K562 (cell line): ENCODE results near the gene ABCC6. TPM values are rescaled to one million over a fixed set of nuclear protein-coding genes. Genes with fewer than 3 reads are reported as not detected.
A peak's percentile ranks its signal among the peaks of the same experiment; 100 is the strongest.

ENCODE experiments used
- ATAC-seq: fragments of 200-7000 bp; cut with Tn5 transposase; 3 replicates; pipeline ENCODE4 v1.9.1; 2020; ENCODE audit warnings: moderate library complexity
- BruUV-seq: library from RNA; stranded (reverse); fragments of 400-500 nt; replicated peaks from 2 replicates; lab custom pipeline; 2021; lab: Mats Ljungman, UMichigan
- CTCF ChIA-PET: fragments of 300-600 bp; formaldehyde crosslinking; extraction: SDS; loops from one replicate; lab custom pipeline; 2021; ENCODE audit warnings: low intra/inter-chr PET ratio; lab: Yijun Ruan, JAX
- POLR2A ChIA-PET: fragments of 300-600, 350-650 bp; sonication (Branson Sonifier 250); formaldehyde crosslinking; extraction: SDS; loops from one replicate; lab custom pipeline; 2021; ENCODE audit warnings: antibody characterized with exemption, inconsistent platforms; lab: Yijun Ruan, JAX
- DNase-seq, 4 experiments: peaks; one replicate each; pipeline versions ENCODE4 v3.0.0 to v3.0.0-alpha.2; 2011 to 2018; ENCODE audit warnings: low spot score in 3 of 4, mixed read lengths in 3 of 4; ENCODE audit errors: extremely low read depth in 1 of 4
- FAIRE-seq: peaks from 2 replicates; lab custom pipeline; 2011; peaks lifted over from hg19 to GRCh38; lab: Jason Lieb, UNC
- H2AFZ ChIP-seq: 2 replicates; pipeline ENCODE4 v1.6.0; 2011; ENCODE audit warnings: low read depth, low read length, control low read depth, inconsistent platforms
- H3K27ac ChIP-seq: fragments of 200-600 bp; 3 replicates; pipeline ENCODE4 v1.8.0; 2011; ENCODE audit warnings: low read depth, mild to moderate bottlenecking, control low read depth, inconsistent platforms, low read length, moderate library complexity, mixed read lengths; ENCODE audit errors: extremely low read depth
- H3K27me3 ChIP-seq, 2 experiments: fragments of 300-600 bp in 1 of 2; 2 replicates in 1 of 2; 3 replicates in 1 of 2; pipeline versions ENCODE4 v1.6.0 to v1.8.0; 2011; ENCODE audit warnings: inconsistent platforms in 2 of 2, low read length in 2 of 2, mild to moderate bottlenecking in 1 of 2, mixed read lengths in 1 of 2, moderate library complexity in 1 of 2; ENCODE audit not compliant: control insufficient read depth in 2 of 2, insufficient read depth in 2 of 2
- H3K36me3 ChIP-seq: fragments of 300-600 bp; 3 replicates; pipeline ENCODE4 v1.8.0; 2011; ENCODE audit warnings: mild to moderate bottlenecking, low read length, inconsistent platforms; ENCODE audit not compliant: control insufficient read depth, insufficient read depth
- H3K4me1 ChIP-seq, 2 experiments: fragments of 200-600 bp in 1 of 2; replicated peaks in 1 of 2; 2 replicates in 1 of 2; 3 replicates in 1 of 2; pipeline versions ENCODE4 v1.5.1 to v1.8.0; 2011; ENCODE audit warnings: inconsistent platforms in 2 of 2, low read length in 2 of 2, mild to moderate bottlenecking in 1 of 2, mixed read lengths in 1 of 2, moderate library complexity in 1 of 2; ENCODE audit not compliant: control insufficient read depth in 2 of 2, insufficient read depth in 2 of 2
- H3K4me2 ChIP-seq: 2 replicates; pipeline ENCODE4 v1.6.1; 2011; ENCODE audit warnings: low read length, control low read depth, inconsistent platforms, mixed read lengths; ENCODE audit not compliant: insufficient read depth
- H3K4me3 ChIP-seq: fragments of 200-600 bp; sonication (generic), shearing (Covaris generic); 2 replicates; pipeline ENCODE4 v1.5.1; 2016; ENCODE audit warnings: control low read depth, inconsistent platforms
- H3K79me2 ChIP-seq: fragments of 200-600 bp; 3 replicates; pipeline ENCODE4 v1.8.0; 2011; ENCODE audit warnings: low read length, inconsistent platforms; ENCODE audit not compliant: control insufficient read depth, insufficient read depth
- H3K9ac ChIP-seq, 2 experiments: 2 replicates each; pipeline versions ENCODE4 v1.6.0 to v1.6.1; 2011; ENCODE audit warnings: low read depth in 2 of 2, low read length in 2 of 2, control low read depth in 1 of 2, inconsistent platforms in 1 of 2, mild to moderate bottlenecking in 1 of 2, mixed read lengths in 1 of 2; ENCODE audit not compliant: insufficient read depth in 1 of 2
- H3K9me1 ChIP-seq: one replicate; pipeline ENCODE4 v1.6.0; 2011; ENCODE audit warnings: inconsistent platforms, mild to moderate bottlenecking, low read length, moderate library complexity; ENCODE audit not compliant: control insufficient read depth, insufficient read depth
- H3K9me3 ChIP-seq: replicated peaks from 2 replicates; pipeline ENCODE4 v1.5.1; 2011; ENCODE audit warnings: low read depth, low read length, inconsistent platforms; ENCODE audit not compliant: control insufficient read depth, insufficient read depth
- H4K20me1 ChIP-seq: replicated peaks from 2 replicates; pipeline ENCODE4 v1.6.1; 2011; ENCODE audit warnings: low read length, inconsistent platforms, mixed read lengths; ENCODE audit not compliant: control insufficient read depth, insufficient read depth
- ADNP ChIP-seq: fragments of 200-800 bp; sonication (Bioruptor generic); IDR thresholded peaks from 2 replicates; pipeline ENCODE4 v1.6.1; 2016; ENCODE audit warnings: missing genetic modification characterization, missing compliant biosample characterization
- BCOR ChIP-seq: fragments of 450-650 bp; IDR thresholded peaks from 2 replicates; pipeline ENCODE4 v1.6.1; 2016
- E2F3 ChIP-seq: fragments of 250-450 bp; sonication (Bioruptor Pico); IDR thresholded peaks from 2 replicates; pipeline ENCODE4 v1.4.0; 2020; ENCODE audit warnings: mild to moderate bottlenecking
- E4F1 ChIP-seq: fragments of 250-450 bp; sonication (Bioruptor Pico); IDR thresholded peaks from 2 replicates; pipeline ENCODE4 v1.5.0; 2021; ENCODE audit warnings: mild to moderate bottlenecking, borderline replicate concordance
- FOXK1 ChIP-seq: sonication (generic); formaldehyde crosslinking; IDR thresholded peaks from 2 replicates; pipeline ENCODE4 v1.8.0; 2022; ENCODE audit warnings: missing genetic modification reagents, mild to moderate bottlenecking, borderline replicate concordance
- KDM1A ChIP-seq, 2 experiments: fragments of 450-650 bp; IDR thresholded peaks; 2 replicates each; pipeline ENCODE4 v1.6.1; 2016; ENCODE audit warnings: mild to moderate bottlenecking in 2 of 2
- PPARD ChIP-seq: fragments of 250-450 bp; sonication (Bioruptor Pico); IDR thresholded peaks from 2 replicates; pipeline ENCODE4 v1.8.0; 2022; ENCODE audit warnings: inconsistent platforms, mild to moderate bottlenecking, moderate library complexity
- RBM25 ChIP-seq: fragments of 200-400 bp; formaldehyde crosslinking; IDR thresholded peaks from 2 replicates; pipeline ENCODE4 v1.6.1; 2018; ENCODE audit warnings: low read length, low read depth, moderate library complexity; ENCODE audit not compliant: severe bottlenecking
- RCOR1 ChIP-seq, 2 experiments: IDR thresholded peaks; 2 replicates each; pipeline ENCODE4 v1.6.1; 2012; ENCODE audit warnings: low read depth in 2 of 2, low read length in 2 of 2, borderline replicate concordance in 1 of 2, improper control_type of control experiment in 1 of 2
- SMARCA5 ChIP-seq: fragments of 450-650 bp; IDR thresholded peaks from 2 replicates; pipeline ENCODE4 v1.6.1; 2016
- ZFPM2 ChIP-seq: fragments of 250-450 bp; sonication (Bioruptor Pico); IDR thresholded peaks from 2 replicates; pipeline ENCODE4 v1.5.1; 2022; ENCODE audit warnings: mild to moderate bottlenecking
- ZNF143 ChIP-seq: sonication (generic); formaldehyde crosslinking; IDR thresholded peaks from 2 replicates; pipeline ENCODE4 v1.9.0; 2022; ENCODE audit warnings: mild to moderate bottlenecking, missing genetic modification reagents
- ZNF274 ChIP-seq: IDR thresholded peaks from 2 replicates; pipeline ENCODE4 v1.6.1; 2011; ENCODE audit warnings: low read depth, mild to moderate bottlenecking, low read length, moderate library complexity, borderline replicate concordance
- ZNF347 ChIP-seq: fragments of 450-650 bp; formaldehyde crosslinking; IDR thresholded peaks from 2 replicates; pipeline ENCODE4 v1.4.0; 2020; ENCODE audit warnings: low read depth, mild to moderate bottlenecking, moderate library complexity
- ZNF644 ChIP-seq: fragments of 200-800 bp; sonication (Bioruptor generic); IDR thresholded peaks from 2 replicates; pipeline ENCODE4 v1.6.1; 2016; ENCODE audit warnings: low read depth, missing genetic modification characterization, missing compliant biosample characterization
- ZNF766 ChIP-seq: fragments of 200-800 bp; sonication (Bioruptor generic); conservative IDR thresholded peaks from 2 replicates; pipeline ENCODE4 v1.6.1; 2016; ENCODE audit warnings: missing genetic modification characterization, missing compliant biosample characterization
- WGBS: fragments of 100-300 bp; shearing (Covaris generic); methylation state at CpG from one replicate; pipeline ENCODE4 v1.1.6; 2016; ENCODE audit warnings: low coverage, mixed read lengths; ENCODE audit not compliant: insufficient coverage; ENCODE audit errors: missing lambda C conversion rate; 5-methylcytosine and 5-hydroxymethylcytosine counted together
- in situ Hi-C: fragments of 300-500 bp; cut with MboI; formaldehyde crosslinking; loops from 4 replicates; pipeline ENCODE4 v1.15.0; 2018; ENCODE audit warnings: inconsistent platforms, mixed read lengths
- intact Hi-C: fragments of 100-400 bp; cut with micrococcal nuclease; formaldehyde crosslinking; loops from 2 replicates; pipeline ENCODE4 v1.14.2; 2022
- polyA plus RNA-seq, 8 experiments: library from polyadenylated mRNA; depleted of rRNA in 4 of 8; stranded (reverse) in 5 of 8; unstranded in 3 of 8; fragments of >200 nt; fragmentation: Nextera tagmentation in 2 of 8; fragmentation: Illumina TruSeq in 1 of 8; extraction: Ambion mirVana in 2 of 8; extraction: Trizol in 1 of 8; gene quantifications; 2 replicates each; pipeline versions ENCODE4 v1.2.1 to v1.2.3, GENCODE V29; 2011 to 2014; ENCODE audit warnings: inconsistent platforms in 1 of 8, missing spikeins in 1 of 8
- total RNA-seq, 7 experiments: library from RNA; depleted of rRNA in 6 of 7; stranded (reverse); fragments of >200 nt in 6 of 7; fragmentation: Illumina TruSeq in 2 of 7; extraction: Trizol in 2 of 7; gene quantifications; 2 replicates each; pipeline versions ENCODE4 v1.2.1 to v1.2.3, GENCODE V29; 2011 to 2021; ENCODE audit warnings: low replicate concordance in 1 of 7
- TF ChIP-seq, protein P1 (sequence below), 2 experiments: fragments of 450-650 bp; IDR thresholded peaks; 2 replicates each; pipeline ENCODE4 v1.6.1; 2016

ABCC6 gene
- total and polyA plus RNA-seq, 9 of the 15 experiments (the other 6 are each of a cell fraction or from before 2014, with no cell fraction given): 0.03 to 0.46 (median 0.07) TPM; not detected in 4

- TF ChIP-seq E4F1 (CRISPR knock-in tag) (no peak), ZNF766 (no peak), FOXK1 (0 out of 2 replicates have a peak, but pooled peaks have one; percentile 39), PPARD (no peak), ZNF143 (CRISPR knock-in tag) (no peak), ZFPM2 (no peak)
- TF ChIP-seq, protein P1, sequence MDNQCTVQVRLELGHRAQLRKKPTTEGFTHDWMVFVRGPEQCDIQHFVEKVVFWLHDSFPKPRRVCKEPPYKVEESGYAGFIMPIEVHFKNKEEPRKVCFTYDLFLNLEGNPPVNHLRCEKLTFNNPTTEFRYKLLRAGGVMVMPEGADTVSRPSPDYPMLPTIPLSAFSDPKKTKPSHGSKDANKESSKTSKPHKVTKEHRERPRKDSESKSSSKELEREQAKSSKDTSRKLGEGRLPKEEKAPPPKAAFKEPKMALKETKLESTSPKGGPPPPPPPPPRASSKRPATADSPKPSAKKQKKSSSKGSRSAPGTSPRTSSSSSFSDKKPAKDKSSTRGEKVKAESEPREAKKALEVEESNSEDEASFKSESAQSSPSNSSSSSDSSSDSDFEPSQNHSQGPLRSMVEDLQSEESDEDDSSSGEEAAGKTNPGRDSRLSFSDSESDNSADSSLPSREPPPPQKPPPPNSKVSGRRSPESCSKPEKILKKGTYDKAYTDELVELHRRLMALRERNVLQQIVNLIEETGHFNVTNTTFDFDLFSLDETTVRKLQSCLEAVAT (IDR thresholded peaks at IDR 0.05): no peak
Measured at GRCh38 chr16:16112450-16113053, 110.7 kb downstream of the ABCC6 start (continued).

- DNase-seq (no peak), ATAC-seq (no peak)
- Histone ChIP-seq H3K4me1 (no peaks in the 10 kb centered on the region), H3K79me2 (no peaks in the 10 kb centered on the region), H3K27me3 (no peaks in the 10 kb centered on the region), H3K36me3 (peaks cover 84% of the 10 kb centered on the region), H3K9me1 (no peaks in the 10 kb centered on the region), H3K27ac (no peak overlapping the region), H3K4me2 (no peak overlapping the region)
- WGBS: 95% methylated on average over 4 of the region's 4 CpGs
- TF ChIP-seq ADNP (0 out of 2 replicates have a peak, but pooled peaks have one; percentile 41), E2F3 (CRISPR knock-in tag) (no peak), KDM1A (IDR thresholded peaks at IDR 0.05) (peak in 1 of 2 experiments; percentile 49; a peak in 1 of 4 replicates), BCOR (peak; percentile 81), ZNF644 (tag) (no peak), ZNF347 (CRISPR knock-in tag) (no peak), RCOR1 (IDR thresholded peaks at IDR 0.05; ENCODE audit: borderline replicate concordance in 1 of 2, low read depth in 2 of 2, low read length in 2 of 2) (0 out of 4 replicates have a peak, but pooled peaks of 1 of the 2 experiments have one; percentile 20), ZNF274 (no peak), RBM25 (peak; percentile 69), SMARCA5 (peak; percentile 41; the same call in 1 of the 2 replicates)
- TF ChIP-seq, all 486 proteins: peak for 6
- intact Hi-C loops (no loop called here), in situ Hi-C loops (no loop called here)
- POLR2A ChIA-PET: no interaction called here
- peaks cover 2% of the 10 kb centered on the region for H3K9me3 ChIP-seq
- no peak for FAIRE-seq
- H3K4me3 ChIP-seq: no peak overlapping the region
- no peak overlapping the region for H3K9ac ChIP-seq
- no peak overlapping the region for H2AFZ ChIP-seq
- no peaks in the 10 kb centered on the region for H4K20me1 ChIP-seq
- BruUV-seq: no TSS peak
- CTCF ChIA-PET: no interaction called here
Measured at GRCh38 chr16:16111639-16112038, 111.7 kb downstream of the ABCC6 start.
